ENCODE results near the gene PTGS1. TPM values are rescaled to one million over a fixed set of nuclear protein-coding genes. Genes with fewer than 3 reads are reported as not detected.

Gene PTGS1
- polyA plus RNA-seq, 1 donor (not counting 4 experiments of a cell fraction or from before 2014, with no cell fraction given): 4.5 TPM

GRCh38 chr9:122442568-122442967, 71.7 kb downstream of the PTGS1 start:
- Histone ChIP-seq H3K9ac (ENCODE audit: control insufficient read depth, extremely low read depth, insufficient read depth, low read length) (no peak overlapping the region), H3K4me3 (ENCODE audit: control insufficient read depth in 2 of 3, extremely low read depth in 1 of 3, insufficient read depth in 2 of 3, low read depth in 1 of 3, low read length in 3 of 3) (no peak overlapping the region), H3K27ac (ENCODE audit: control insufficient read depth, insufficient read depth, low read length) (no peak overlapping the region), H3K9me1 (ENCODE audit: control insufficient read depth, extremely low read depth, insufficient read depth, low read length) (no peaks in the 10 kb centered on the region), H3K4me1 (ENCODE audit: control insufficient read depth, extremely low read depth, insufficient read depth, low read length) (no peaks in the 10 kb centered on the region), H3K27me3 (ENCODE audit: control insufficient read depth, extremely low read depth, insufficient read depth, low read length) (peaks cover 5% of the 10 kb centered on the region), H3K4me2 (ENCODE audit: control insufficient read depth, extremely low read depth, insufficient read depth, low read depth, low read length) (no peak overlapping the region), H4K20me1 (ENCODE audit: control insufficient read depth, extremely low read depth, insufficient read depth, low read length) (no peaks in the 10 kb centered on the region), H3K9me3 (ENCODE audit: control insufficient read depth, low read depth, low read length) (no peaks in the 10 kb centered on the region), H3K36me3 (ENCODE audit: control insufficient read depth in 2 of 2, extremely low read depth in 1 of 2, insufficient read depth in 2 of 2, low read length in 2 of 2) (no peaks in the 10 kb centered on the region), H3K79me2 (ENCODE audit: control insufficient read depth, insufficient read depth, low read length) (no peaks in the 10 kb centered on the region), H2AFZ (ENCODE audit: control insufficient read depth, low read length) (no peak overlapping the region)
- dilution Hi-C loops (cut with MboI; ENCODE audit: extremely low pct_ligation_motif_present, low sequenced_read_pairs): no loop called here
- TF ChIP-seq CTCF (optimal IDR thresholded peaks at IDR 0.05 in 1 of 3, IDR thresholded peaks at IDR 0.05 in 1 of 3, conservative IDR thresholded peaks at IDR 0.05 in 1 of 3; ENCODE audit: extremely low read depth in 1 of 3, insufficient read depth in 2 of 3, low read length in 3 of 3): no peak
- TF ChIP-seq EZH2 (IDR thresholded peaks at IDR 0.05; ENCODE audit: low read length): no peak
- FAIRE-seq (no peak), DNase-seq (ENCODE audit: low read depth, low spot score) (no peak)

GRCh38 chr9:122444041-122444733, 73.4 kb downstream of the PTGS1 start:
- peaks cover 5% of the 10 kb centered on the region for H3K27me3 ChIP-seq (ENCODE audit: control insufficient read depth, extremely low read depth, insufficient read depth, low read length)
- no peak for DNase-seq (ENCODE audit: low read depth, low spot score)
- dilution Hi-C loops (cut with MboI; ENCODE audit: extremely low pct_ligation_motif_present, low sequenced_read_pairs): no loop called here
- no peak for FAIRE-seq
- H3K9me3 ChIP-seq (ENCODE audit: control insufficient read depth, low read depth, low read length): no peaks in the 10 kb centered on the region
- no peaks in the 10 kb centered on the region for H4K20me1 ChIP-seq (ENCODE audit: control insufficient read depth, extremely low read depth, insufficient read depth, low read length)
- no peak overlapping the region for H3K4me3 ChIP-seq (ENCODE audit: control insufficient read depth in 2 of 3, extremely low read depth in 1 of 3, insufficient read depth in 2 of 3, low read depth in 1 of 3, low read length in 3 of 3)
- H3K9me1 ChIP-seq (ENCODE audit: control insufficient read depth, extremely low read depth, insufficient read depth, low read length): no peaks in the 10 kb centered on the region
- no peaks in the 10 kb centered on the region for H3K4me1 ChIP-seq (ENCODE audit: control insufficient read depth, extremely low read depth, insufficient read depth, low read length)
- H2AFZ ChIP-seq (ENCODE audit: control insufficient read depth, low read length): no peak overlapping the region
- TF ChIP-seq EZH2 (IDR thresholded peaks at IDR 0.05; ENCODE audit: low read length) (no peak), CTCF (optimal IDR thresholded peaks at IDR 0.05 in 1 of 3, IDR thresholded peaks at IDR 0.05 in 1 of 3, conservative IDR thresholded peaks at IDR 0.05 in 1 of 3; ENCODE audit: extremely low read depth in 1 of 3, insufficient read depth in 2 of 3, low read length in 3 of 3) (no peak)
- no peak overlapping the region for H3K27ac ChIP-seq (ENCODE audit: control insufficient read depth, insufficient read depth, low read length)
- H3K36me3 ChIP-seq (ENCODE audit: control insufficient read depth in 2 of 2, extremely low read depth in 1 of 2, insufficient read depth in 2 of 2, low read length in 2 of 2): no peaks in the 10 kb centered on the region
- no peak overlapping the region for H3K9ac ChIP-seq (ENCODE audit: control insufficient read depth, extremely low read depth, insufficient read depth, low read length)
- no peak overlapping the region for H3K4me2 ChIP-seq (ENCODE audit: control insufficient read depth, extremely low read depth, insufficient read depth, low read depth, low read length)
- no peaks in the 10 kb centered on the region for H3K79me2 ChIP-seq (ENCODE audit: control insufficient read depth, insufficient read depth, low read length)

Small RNA genes lying within 50 kb of the gene (small RNA-seq; reads per million reads assigned to genes)
- 0 reads per million in 3 experiments for gene AL162424.1 (ENCODE audit: insufficient read length in 3 of 3, low read depth in 3 of 3, low replicate concordance in 1 of 3)

Other genes with a start within 250 kb of the PTGS1 start
- 87.9 to 105 TPM (median 90.9 TPM) in 3 replicates for gene NDUFA8, start 211.2 kb upstream of the PTGS1 start, polyA plus RNA-seq
- not detected in 3 replicates for gene MORN5, start 211.1 kb upstream of the PTGS1 start, polyA plus RNA-seq
- gene LHX6, start 142.1 kb upstream of the PTGS1 start, polyA plus RNA-seq: 0.12 to 0.17 TPM (median 0.13 TPM) in 3 replicates
- gene RBM18, start 106.2 kb upstream of the PTGS1 start, polyA plus RNA-seq: 22.4 to 43.4 TPM (median 27.1 TPM) in 3 replicates
- gene MRRF, start 106.1 kb upstream of the PTGS1 start, polyA plus RNA-seq: 62.9 to 82.6 TPM (median 72.6 TPM) in 3 replicates
- not detected in 3 replicates for gene OR1J1, start 106.9 kb downstream of the PTGS1 start, polyA plus RNA-seq
- not detected in 3 replicates for gene OR1J2, start 139.8 kb downstream of the PTGS1 start, polyA plus RNA-seq
- not detected in 3 replicates for gene OR1J4, start 148.1 kb downstream of the PTGS1 start, polyA plus RNA-seq
- gene OR1N1, start 156.3 kb downstream of the PTGS1 start, polyA plus RNA-seq: not detected in 3 replicates
- not detected in 3 replicates for gene OR1N2, start 182.1 kb downstream of the PTGS1 start, polyA plus RNA-seq
- not detected in 3 replicates for gene OR1L8, start 212.4 kb downstream of the PTGS1 start, polyA plus RNA-seq
- not detected in 3 replicates for gene OR1Q1, start 243.7 kb downstream of the PTGS1 start, polyA plus RNA-seq